GM12801 (cell line): Measurements from ENCODE around the gene TCAP.

ENCODE experiments used
- TF ChIP-seq, protein P1 (sequence below): IDR thresholded peaks from one replicate; pipeline ENCODE4 v1.5.1; 2011; ENCODE audit warnings: control low read depth; ENCODE audit not compliant: insufficient read length; ENCODE audit errors: extremely low read depth

TCAP gene

DNA sequence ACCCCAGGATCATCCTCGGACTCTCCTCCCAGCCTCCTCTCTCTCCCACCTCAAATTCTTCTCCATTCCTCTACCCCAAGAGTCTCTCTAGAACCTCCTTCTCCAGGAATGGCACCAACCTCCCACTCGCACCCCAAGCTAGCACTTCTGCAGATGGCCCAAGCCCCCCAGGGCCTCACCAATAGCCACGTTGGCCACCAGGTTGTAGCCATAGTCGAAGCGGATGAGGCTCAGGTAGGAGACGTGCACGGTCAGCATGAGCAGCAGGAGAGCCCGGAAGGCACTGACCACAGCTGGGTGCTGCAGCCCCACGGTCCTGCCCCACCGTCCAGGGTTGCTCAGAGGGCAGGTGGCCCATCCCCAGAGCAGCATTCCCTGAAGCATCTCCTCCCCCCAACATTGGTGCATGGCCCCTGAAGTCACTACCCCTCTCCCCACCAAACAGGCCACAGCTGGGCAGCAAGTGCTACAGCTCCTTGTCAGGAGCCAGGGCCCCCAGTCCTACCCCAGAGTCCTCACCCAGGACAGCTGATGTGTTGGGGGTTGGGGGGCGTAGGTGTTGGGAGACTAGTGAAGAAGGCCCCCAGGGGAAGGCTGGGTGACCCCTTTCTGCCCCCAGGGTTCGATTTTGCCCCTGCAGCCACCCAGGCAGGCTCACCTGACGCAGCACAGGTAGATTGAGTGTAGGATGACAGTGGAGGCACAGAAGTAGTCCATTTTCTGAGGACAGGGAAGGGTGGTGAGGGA lies 8.4 kb downstream of the TCAP start:
- TF ChIP-seq, protein P1, sequence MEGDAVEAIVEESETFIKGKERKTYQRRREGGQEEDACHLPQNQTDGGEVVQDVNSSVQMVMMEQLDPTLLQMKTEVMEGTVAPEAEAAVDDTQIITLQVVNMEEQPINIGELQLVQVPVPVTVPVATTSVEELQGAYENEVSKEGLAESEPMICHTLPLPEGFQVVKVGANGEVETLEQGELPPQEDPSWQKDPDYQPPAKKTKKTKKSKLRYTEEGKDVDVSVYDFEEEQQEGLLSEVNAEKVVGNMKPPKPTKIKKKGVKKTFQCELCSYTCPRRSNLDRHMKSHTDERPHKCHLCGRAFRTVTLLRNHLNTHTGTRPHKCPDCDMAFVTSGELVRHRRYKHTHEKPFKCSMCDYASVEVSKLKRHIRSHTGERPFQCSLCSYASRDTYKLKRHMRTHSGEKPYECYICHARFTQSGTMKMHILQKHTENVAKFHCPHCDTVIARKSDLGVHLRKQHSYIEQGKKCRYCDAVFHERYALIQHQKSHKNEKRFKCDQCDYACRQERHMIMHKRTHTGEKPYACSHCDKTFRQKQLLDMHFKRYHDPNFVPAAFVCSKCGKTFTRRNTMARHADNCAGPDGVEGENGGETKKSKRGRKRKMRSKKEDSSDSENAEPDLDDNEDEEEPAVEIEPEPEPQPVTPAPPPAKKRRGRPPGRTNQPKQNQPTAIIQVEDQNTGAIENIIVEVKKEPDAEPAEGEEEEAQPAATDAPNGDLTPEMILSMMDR = no peak

DNA sequence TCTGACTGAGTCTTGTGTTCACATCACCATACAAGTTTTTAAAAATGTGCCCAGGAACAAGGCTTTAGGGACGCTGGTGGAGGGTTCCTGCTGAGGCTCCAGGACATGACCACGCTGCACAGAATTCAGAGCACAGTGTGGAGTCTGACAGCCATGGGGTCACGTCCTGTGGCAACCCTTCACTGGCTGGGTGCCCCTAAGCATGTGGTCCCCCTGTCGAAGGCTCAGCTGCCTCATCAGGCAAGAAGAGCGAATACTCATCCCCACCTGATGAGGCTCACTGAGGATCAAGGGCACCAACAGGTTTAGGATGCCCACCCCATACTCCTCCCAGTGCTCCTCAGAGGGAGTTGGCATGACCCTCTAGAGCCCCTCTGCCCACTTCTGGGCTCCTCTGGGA lies 9.0 kb downstream of the TCAP start:
- TF ChIP-seq, protein P1 = no peak

DNA sequence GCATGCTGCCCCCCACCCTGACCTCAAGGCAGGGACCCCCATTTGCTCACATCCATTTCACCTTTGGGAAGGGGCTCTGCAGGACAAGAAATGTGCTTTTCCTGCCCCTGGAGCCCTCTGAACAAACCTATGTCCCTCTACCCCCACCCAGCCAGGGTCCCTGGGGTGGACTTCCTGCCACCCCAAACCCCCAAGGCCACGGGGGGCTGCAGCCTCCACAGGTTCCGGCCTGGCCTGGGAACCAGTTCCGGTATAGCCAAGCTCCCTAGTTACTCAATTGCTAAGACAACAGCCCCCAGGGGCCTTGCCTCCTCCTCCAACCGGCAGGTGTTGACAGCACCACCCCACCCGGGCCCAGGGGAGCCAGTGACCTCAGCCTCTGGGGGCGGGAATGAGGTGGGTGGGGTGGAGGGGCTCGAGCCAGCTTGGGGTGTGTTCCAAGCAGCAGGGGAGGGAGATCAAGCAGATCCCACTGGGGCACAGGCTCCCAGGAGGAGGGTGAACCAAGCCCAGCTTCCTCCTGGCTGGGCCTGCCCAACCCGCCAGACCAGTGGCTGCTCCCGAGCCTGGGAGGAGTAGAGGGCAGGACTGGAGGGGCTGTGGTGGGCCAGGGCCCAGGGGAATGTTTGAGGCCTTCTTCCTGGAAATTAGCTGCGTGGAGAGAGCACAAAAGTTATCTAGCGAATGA lies 9.7 kb downstream of the TCAP start:
- TF ChIP-seq, protein P1 = no peak

DNA sequence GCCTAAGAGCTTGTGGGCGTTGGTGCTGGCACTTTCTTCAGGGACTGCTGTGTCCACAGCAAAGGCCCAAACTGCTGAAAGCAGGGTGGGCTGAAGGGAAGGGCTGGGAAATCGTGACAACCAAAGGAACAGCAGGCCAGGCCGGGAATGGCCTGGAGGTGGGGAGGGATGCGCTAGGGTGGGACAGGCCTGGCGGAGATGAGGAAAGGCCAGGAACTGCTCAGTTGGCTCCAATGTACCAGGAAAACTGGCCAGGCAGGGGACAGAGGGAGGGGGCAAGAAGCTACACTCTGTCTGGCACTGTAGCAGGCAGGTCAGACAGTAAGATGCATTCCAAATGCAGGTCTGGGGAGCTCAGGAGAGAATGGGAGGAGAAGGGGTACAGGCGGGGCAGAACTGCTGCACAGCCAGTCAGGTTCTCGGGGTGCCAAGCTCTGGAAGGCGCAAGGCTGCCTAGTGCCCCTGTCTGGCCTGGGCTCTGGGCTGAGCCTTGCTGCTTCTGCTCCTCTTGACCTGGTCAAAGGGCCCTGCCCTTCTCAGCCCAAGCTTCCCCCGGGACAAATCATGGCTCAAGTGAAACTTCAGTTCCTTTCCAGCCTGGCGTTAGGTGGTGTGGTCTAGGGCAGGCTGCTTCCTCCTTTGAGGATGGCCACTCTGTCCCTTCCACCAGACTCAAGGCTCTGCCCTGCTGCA lies 10.4 kb downstream of the TCAP start:
- TF ChIP-seq, protein P1 = no peak

DNA sequence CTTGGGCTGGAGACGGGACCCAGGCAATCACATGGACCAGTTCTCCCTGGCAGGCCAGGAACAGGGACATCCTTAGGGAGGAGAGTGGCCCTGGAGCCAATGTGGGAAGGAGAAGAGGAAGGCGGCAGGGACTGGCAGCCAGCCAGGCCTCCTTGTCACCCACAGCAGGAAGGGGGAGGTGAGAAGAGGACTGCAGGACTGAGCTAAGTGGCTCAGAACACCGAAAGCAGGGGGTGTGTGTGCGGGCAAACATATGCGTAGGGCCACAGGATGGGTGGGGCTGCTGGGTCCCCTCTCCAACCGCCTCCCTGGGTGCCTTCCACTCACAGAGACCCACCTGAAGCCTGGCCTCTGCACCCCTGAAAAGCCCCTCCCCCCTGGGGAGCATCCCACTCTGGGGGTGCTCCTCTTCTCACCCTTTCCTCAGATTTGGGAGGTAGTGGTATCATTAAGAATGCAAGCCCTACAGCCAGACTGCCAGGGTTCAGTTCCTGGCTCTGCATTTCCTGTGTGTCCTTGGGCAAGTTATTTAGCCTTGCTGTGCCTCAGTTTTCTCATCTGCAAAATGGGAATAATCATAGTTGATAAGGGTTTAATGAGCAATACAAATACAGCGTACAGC lies 11.2 kb downstream of the TCAP start:
- TF ChIP-seq, protein P1 = no peak

DNA sequence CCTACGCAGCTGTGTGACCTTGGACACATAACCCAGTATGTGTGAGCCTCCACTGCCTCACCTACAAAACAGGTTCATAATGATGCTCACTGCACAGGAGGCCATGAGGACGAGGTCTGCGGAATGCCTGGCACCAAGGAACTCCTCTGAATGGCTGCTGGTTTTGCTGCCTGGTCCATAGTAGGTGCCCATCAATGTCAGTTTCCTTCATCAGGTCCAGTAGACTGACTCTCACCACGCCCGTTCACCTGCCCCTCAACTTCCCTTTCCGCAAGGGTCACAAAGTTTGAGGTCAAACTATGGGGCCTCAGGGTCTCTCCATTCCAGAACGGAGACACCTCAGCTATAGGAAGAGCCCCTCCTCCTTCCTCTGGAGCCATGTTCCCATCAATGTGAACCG lies 11.9 kb downstream of the TCAP start:
- TF ChIP-seq, protein P1 = no peak
